Non-pigmented ciliary epithelial cell (primary cell): ENCODE results near the gene CXXC1.
"Not testable (repeated sequence)": the region's sequence is repeated elsewhere in the genome, so short reads cannot be mapped to it uniquely, and the experiment has no call there.

Experiments
- DNase-seq: peaks from one replicate; pipeline ENCODE4 v3.0.0-alpha.2; 2010; ENCODE audit warnings: low read depth

The CXXC1 gene

DNA sequence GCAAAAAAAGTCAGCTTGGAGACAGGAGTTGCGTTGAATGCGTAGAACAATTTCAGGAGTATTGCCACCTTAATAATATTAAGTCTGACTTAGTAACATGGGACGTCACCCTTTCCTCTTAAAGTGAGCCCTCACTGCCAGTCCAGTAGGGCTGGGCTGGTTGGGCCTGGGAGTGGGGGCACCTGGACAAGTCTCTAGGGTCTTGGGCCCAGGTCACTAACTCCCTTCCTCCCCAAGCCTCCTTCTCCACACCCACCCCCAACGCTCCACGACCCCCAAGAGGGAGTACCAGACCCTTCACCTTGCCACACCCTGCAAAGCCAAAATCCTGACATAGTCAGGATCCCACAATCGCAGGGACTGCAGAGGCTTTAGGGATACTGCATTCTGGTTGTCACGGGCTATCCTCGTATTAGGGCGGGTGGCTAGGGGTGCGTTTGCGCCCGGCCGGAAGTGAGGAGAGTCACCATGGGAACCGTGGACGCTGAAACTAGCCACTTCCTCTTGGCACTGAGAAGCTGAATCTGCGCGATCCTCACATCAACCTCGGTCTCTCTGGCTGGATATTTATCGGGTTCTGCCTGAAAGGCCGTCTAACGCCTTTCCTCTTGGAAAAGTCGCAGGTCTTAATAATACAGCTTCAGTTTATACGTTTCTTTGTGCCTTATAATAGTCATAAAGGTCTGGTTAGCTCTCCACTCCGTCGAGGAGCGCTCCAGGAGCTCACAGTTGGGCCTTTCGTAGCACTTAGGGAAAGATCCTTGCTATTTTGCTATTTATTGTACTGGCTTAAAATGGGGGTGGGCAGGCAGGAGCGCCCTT is 10.3 kb upstream of the CXXC1 start:
- DNase-seq = no peak

DNA sequence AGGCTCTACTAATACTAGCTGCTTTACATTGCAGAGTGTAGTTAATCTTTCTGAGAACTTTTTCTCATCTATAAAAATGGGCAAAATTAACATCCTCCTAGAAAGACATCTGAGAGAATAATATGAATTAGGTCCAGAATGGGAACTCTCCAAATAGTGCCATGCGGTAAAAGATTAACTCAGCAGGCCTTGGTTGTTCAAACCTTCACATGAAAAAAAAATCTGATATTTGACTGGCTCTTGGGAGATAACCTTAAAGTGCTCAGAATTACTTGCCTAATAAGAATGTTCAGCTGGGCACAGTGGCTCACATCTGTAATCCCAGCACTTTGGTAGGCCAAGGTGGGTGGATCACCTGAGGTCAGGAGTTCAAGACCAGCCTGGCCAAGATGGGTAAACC is 5.5 kb upstream of the CXXC1 start:
- no peak for DNase-seq

DNA sequence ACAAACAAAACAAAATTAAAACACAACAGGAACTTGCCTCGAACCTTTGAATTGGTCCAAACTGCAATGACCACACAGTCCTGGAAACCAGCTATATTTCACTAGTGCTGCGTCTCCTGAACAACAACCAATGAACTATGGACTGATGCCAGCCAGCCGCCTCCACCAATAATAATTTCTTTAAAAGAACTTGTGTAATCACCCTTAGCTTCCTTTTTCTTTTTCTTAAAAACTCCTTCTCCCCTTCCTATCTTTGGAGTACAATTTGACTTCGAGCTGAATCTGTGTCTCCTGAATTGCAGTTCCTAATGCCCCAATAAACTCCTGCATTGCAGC is 1.6 kb upstream of the CXXC1 start:
- no peak for DNase-seq

DNA sequence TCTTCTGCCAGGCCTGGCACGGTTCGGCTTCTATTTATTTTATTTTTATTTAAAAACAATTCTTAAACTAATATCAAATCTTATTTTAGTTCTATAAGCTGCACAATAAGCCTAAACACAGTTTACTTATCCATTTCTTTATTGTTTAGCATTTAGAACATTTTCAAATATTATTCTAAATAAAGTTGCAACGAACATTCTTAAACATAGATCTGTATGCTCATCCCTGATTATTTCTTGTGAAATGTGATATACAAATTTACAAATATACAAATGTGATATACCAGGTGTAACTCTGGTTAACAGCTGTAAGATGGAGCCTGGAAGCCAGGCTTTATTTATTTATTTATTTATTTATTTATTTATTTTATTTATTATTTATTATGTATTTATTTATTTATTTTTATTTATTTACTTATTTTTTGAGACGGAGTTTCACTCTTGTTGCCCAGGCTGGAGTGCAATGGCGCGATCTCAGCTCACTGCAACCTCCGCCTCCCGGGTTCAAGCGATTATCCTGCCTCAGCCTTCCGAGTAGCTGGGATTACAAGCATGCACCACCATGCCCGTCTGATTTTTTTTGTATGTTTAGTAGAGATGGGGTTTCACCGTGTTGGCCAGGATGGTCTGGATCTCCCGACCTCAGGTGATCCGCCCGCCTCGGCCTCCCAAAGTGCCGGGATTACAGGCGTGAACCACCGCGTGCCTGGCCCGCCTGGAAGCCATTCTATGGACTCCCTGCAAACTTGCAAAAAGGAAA is 1.0 kb upstream of the CXXC1 start:
- not testable (repeated sequence) for DNase-seq

DNA sequence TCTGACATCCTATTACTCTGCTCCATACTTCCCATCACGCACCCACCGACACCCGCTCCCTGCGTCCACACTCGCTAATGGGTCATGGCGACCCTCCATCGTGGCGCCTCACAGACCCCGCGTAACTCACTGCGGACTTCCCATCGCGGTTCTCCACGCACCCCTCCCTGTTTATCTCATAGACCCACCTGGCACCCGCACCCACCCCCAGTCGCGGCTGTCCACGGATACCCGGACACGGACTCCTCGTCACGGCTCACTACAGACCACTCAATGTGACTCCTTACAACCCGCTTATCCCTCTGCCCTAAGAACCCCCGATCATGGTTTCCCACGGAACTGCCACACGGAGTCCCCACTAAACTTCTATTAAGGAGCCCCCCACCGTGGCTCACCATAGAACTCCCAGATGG is 458 bp downstream of the CXXC1 start:
- DNase-seq = no peak

DNA sequence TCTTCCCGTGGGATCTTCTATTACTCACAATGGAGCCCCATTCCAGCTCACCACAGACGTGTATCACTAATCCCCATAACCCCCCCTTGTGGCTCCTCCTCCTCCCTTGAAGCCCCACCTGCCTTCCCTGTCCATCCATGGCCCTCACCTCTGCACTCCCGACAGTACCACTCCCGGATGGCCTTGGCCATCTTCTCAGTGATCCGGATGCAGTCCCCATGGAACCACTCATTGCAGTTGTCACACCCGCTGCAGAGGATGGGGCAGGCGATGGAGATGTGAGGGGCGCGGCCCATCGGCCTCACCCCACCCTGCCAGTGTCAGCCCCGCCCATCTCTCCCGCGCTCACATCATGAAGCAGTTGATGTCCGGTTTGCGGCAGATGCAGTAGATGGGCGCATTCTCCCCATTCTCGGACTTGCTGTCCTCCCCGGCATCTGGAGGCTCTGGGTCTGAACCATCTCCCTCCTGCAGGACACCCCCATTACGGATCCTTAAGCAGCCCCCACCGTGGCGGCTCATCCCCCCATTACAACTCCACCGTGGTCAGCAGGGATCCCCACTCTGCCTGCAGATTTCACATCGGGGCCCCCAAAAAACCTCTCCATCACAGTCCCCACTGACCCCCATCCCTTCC is 983 bp downstream of the CXXC1 start:
- no peak for DNase-seq

DNA sequence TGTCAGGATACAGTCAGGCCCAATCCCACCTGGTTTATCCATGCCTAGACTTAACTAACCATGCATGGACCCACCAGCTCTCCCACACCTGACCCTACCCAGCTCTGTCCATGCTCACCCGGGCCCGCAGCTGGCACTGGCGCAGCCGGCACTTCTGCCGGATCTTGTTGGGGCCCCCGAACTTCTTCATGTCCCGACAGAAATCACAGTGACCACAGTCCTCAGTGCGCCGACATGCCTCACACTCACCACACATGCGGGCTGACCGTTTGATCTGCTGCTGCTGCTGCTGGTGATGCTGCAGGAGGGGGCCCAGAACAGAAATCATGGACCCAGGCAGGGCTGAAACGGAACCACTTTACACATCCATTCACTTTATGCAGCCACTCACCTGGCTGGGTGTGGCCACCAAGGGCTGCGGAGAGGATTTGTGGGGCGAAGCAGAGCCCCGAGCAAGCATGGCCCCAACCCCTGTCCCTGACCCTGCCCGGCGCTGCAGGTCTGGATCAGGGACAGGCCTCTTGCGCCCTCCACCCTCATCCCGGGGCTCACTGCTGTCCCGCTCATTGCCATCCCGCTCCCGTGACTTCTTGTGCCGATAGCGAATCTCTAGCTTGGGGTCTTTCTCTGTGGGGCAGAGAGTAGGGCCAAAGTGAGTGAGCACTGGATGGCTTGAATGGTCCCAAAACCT is 1.7 kb downstream of the CXXC1 start:
- no peak for DNase-seq

DNA sequence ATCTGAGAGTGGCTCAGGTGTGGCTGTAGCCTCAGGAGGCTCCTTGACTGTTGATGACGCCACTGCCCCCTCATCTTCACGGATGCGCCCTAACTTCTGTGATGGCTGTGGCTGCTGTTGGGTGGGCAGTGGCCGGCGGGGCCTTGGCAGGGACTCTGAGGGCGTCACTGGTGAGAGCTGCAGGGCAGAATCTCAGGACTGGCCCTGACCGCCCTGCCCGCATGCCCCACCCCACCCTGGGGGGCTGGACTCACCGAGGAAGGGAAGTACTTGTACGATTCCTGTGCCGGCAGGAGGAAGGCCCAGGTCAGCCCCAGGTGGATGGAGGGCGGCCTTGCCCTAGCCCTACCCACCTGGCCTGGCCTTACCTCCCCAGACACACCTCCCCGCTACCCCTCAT is 2.4 kb downstream of the CXXC1 start:
- no peak for DNase-seq

DNA sequence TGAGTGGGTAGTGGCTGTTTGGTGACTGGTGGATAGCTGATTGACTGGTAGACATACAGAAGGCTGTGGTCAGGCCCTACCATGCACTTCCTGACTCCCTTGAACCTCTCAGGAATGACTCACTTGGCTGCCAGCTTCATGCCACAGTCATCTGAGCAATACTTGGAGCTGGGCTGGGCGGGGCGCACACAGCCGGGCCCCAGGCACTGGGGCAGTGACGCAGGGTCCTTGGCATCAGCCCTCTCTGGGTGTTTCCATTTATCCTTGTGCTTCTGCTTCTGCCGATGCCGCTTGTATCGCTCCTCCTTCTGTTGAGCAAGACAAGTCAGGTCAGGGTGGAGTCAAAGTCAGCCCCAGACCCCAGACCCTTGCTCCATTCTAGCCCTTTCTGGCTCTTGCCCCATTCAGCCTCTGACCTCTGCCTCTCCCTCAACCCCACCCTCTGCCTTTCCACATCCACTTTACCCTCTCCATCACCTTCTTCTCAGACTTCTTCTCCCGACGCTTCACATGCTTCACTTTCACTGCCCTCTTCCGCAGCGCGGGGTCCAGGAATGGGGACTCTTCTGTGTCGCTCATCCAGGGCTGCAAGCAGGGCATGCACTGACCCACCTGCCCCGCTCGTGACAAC is 3.1 kb downstream of the CXXC1 start:
- no peak for DNase-seq

DNA sequence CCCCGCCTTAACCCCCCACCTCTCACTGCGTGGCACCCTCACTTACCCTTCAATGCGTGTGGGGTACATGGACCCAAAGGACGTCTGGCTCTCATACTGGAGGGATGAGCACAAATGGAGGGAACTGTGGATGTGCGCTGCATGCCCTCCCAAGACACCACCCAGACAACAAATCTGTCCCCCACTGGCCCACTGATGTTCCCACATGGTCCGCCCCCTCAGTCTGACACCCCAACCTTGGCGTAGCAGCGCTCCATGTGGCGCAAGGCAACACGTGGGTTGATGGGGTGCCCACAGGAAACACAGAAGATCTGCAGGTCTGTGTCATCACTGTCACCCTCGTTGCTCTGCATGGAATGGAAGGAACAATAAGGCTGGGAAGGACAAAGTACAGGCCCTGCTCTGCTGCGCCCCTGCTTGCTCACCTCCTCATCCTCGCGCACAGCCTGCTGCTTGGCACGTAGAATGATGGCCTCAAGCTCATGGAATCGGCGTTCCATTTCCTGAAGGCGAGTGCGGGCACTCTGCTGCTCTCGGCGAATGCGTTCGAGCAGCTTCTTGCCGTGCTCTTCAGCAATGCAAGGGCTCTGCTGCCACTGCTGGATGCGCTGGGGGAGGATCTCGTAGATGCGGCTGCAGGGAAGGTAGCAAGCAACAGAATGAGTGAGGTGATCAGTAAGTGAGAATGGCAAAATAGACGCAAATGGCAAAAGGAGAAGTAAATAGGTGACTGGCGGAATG is 3.9 kb downstream of the CXXC1 start:
- DNase-seq = no peak

DNA sequence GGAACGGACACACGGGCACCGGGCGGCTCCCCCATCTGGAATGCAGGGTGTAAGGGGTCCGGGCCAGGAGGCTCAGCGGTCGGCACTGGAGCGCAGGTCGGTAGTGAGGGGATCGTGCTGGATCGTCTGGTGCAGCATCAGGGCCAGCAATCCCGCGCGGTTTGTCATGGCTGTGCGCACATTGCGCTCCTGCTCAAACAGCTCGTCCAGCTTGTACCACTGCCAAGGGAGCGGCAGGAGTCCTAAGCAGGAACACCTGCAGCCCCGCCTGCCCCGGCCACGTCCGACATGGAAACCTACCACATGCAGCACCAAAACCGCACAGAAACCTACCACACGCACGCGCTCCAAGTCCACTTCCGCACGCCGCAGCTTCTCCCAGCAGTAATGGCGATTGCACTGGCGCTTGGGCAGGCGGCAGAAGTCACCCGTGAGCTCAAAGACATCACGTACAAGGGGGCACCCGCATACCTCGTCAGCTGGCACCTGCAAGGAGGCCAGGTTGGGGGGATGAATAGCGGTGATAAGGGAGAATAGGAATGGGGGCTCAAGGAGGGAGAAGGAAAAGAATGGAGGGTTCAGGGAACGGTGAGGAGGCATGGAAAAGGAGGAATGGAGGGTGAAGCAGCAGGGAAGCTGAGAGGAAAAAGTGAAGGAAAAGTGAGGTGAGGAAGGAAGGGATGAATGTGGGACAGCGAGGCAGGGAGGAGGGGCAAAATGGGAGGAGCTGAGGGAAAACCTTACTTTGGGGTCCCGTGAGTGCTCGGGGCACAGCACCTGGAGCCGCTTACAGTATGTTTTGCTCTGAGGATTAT is 4.8 kb downstream of the CXXC1 start:
- DNase-seq = no peak

DNA sequence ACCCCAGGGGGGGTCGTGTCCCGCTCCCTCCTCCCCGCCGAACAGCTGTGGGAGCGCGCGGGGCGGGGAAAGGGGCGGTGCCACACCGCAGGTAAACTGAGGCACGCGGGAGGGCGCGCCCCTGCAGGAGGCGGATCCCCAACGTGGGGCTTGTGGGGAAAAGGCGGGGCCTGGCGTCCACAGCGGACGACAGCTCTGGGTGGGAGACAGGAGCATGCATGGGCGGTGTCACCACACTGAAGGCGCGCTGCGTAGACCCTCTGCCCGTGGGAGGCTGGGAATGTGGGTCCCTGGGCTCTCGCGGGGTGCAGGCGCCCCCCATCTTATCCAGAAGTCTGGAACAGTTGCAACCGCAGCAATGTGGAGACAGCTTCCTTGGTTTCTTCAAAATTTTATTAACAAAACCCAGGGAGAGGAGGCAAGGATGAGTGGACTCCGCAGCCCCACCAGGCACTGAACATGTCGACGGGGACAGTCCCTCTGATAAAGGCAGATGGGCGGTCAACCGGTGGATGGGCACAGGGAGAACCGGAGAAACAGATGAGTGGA is 5.4 kb downstream of the CXXC1 start:
- DNase-seq = no peak

DNA sequence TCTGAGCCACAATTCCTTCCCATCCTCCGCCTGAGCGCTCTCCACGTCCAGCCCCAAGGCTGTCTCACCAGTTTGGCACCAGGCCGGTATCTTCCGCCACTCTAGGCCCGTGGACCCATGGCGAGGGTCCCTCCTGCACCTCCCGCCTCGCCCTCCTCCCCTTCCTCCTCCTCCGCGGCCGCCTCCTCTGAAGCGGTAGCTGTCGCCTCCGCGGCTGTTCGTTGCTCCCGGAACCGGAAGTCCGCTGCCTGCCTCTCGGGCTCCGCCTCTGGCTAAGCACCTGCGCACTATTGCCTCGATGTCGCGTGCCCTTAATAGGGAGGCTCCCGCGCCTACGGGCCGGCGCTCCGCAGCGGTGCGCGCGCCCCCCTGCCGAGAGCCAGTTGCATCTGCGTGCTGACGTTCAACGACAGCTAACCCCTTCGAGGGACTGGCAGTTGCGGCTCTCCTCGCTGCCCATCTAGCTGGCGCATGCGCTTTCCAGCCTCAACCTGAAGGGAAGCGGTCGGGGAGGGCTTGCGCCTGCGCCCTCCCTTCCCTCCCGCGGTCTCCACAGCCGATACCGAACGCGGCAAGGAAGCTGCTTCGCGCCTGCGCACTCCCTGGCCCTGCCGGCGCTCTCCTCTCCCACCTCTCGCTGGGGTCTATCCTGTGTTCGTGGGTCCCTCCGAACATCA is 6.1 kb downstream of the CXXC1 start, which contains the start of gene MBD1:
Gene MBD1 (minus strand): TSS at position 229 of the 677 bp plus-strand sequence. CDS start 1,531 bp downstream, outside the sequence.
- DNase-seq = peak; percentile 91

DNA sequence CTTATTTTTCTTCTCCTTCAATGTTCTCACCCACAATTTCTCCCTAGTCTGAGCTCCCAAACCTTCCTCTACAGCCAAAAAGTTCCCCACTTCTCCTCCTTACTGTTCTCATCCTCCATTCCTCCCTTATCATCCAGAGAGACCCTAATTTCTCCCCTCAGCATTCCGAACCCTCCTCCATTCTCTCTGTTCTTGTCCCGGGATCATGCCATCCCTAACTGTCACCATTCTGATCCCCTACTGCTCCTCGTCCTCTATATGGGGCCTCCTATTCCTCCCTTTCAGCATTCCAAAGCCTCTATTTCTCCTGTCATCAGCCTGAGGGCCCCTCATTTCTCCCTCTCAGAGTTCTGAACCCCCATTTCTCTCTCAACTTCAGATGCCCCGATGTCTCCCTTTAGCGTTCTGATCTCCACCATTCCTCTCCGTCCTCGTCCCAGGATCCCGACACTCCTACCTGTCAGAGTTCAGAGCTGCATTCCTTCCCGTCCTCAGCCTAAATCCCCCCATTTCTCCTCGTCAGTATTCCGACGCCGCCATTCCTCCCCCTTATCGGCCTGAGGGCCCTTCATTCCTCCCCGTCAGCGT is 6.7 kb downstream of the CXXC1 start:
- no peak for DNase-seq

DNA sequence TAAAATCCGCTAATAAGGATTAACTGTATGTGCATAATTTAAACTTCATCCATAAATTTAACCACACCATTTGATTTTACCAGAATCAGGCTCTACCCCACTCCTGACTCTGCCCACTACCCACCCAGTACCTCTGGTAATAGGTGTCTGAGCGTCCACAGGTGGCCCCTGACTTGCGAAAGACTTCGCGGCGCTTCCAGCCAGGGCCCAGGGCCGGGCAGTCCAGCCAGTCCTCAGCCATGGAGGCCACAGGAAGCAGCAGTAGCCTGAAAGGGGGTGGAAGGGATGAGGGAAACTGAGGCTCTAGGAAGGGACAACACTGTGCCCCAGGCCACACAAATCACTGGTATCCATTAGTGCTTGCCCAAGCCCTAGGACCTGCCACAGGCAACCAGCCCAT is 7.7 kb downstream of the CXXC1 start:
- no peak for DNase-seq

DNA sequence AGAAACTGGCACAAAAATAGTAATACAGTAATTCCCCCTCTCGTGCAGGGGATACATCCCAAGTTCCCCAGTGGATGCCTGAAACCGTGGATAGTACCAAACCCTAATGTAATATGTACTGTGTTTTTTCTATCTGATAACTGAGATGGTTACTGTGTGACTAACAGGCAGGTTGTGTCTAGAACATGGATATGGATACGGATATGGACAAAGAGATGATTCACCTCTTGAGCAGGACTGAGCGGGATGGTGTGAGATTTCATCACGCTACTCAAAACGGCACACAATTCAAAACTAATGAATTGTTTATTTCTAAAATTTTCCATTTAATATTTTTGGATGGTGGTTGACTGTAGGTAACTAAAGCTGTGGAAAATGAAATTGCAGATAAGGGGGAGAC is 9.6 kb downstream of the CXXC1 start:
- peak; percentile 65 for DNase-seq

DNA sequence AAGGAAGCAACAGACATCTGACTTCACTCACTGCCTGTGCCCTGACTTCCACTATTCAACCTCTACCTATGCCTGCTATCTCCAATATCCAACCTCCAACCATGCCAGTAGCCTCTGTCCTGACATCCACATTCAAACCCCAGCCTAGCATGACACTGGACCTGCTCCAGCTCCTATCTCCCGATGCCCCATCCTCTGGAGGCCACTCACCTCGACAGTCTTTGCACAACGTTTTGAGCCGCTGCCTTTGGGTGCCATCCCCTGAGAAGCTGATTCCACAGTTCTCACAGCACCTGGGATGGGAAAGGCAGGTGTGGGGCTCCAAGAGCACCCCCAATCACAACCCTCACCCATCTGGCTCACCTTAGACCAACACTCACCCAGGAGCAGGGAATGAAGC is 11.0 kb downstream of the CXXC1 start:
- no peak for DNase-seq

DNA sequence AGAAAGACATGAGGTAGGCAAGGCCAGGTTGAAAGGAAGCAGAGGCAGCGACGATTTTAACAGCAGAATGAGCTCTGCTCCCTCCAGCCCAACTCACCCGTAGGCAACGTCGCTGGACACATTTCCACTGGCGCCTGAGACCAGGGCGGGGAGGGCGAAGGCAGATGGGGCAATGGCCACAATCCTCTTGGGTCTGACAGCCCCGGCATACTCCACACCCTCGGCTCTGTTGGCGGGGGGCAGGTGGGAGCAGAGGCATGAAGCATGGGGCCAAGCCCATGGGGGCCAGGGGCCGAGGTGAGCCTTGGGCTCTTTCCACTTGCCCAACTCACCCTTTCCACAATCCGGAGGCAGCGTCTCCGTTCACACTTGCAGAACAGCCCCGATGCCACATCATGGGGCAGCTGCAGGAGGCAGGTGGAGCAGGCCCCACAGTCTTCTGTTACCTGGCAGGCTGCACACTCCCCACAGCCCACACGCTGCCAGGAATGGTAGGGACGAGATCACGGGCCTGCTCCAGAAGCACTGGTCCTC is 11.9 kb downstream of the CXXC1 start:
- no peak for DNase-seq

DNA sequence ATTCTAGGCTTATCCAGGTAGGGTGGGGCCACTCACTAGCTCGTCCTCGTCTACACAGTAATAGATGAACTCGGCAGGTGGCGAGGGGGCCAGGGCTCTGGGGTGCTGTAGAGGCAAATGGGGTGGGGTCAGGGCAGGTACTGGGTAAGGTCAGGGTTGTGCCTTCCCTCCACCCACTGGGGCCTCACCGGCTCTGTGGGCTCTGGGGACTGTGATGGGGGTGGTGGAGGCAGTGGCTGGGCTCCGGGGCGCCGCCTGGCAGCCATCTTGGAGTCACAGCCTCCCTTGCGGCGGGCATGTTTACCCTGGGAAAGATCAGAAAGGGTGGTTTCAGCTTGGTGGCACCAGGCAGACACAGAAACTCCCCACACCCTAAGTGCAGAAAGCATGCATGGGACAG is 12.6 kb downstream of the CXXC1 start:
- DNase-seq = no peak
